GM12891 (cell line): ENCODE results near the gene POC5.

Experiments used
- PAX5 ChIP-seq: IDR thresholded peaks from 2 replicates; pipeline ENCODE4 v1.6.1; 2011; ENCODE audit warnings: low read length, moderate library complexity, mild to moderate bottlenecking; ENCODE audit not compliant: insufficient read depth, severe bottlenecking
- POLR2A ChIP-seq: IDR thresholded peaks from 2 replicates; pipeline ENCODE4 v1.6.1; 2011; ENCODE audit warnings: low read depth, low read length, control low read depth
- POLR2AphosphoS5 ChIP-seq: IDR thresholded peaks from 2 replicates; pipeline ENCODE4 v1.6.1; 2011; ENCODE audit warnings: low read depth, low read length, control low read depth
- POU2F2 ChIP-seq: IDR thresholded peaks from 2 replicates; pipeline ENCODE4 v1.6.1; 2011; ENCODE audit warnings: low read depth, mild to moderate bottlenecking, control low read depth, low read length, moderate library complexity
- TAF1 ChIP-seq: IDR thresholded peaks from 2 replicates; pipeline ENCODE4 v1.6.1; 2011; ENCODE audit warnings: low read depth, low read length, control low read depth

DNA sequence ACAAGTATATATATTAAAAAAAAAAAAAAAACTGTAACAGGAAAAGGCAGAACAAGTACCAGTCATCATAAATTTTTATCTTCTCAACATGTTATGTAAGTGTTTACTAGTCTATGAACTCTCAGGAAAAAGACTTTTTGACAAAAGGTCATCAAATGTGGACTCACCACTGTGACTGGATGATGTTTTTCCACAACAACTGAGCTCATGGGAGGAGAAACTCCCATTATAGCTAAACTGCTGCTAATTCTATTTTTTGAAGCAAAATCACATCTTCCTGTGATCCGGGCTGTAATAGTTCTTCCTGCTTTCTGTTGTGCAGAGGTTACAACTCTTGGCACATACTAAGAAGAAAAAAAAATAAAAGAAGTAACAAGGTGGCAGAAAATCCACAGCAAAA, 39.6 kb downstream of the POC5 start:
- TF ChIP-seq TAF1 (no peak), POLR2A (no peak), PAX5 (no peak), POLR2AphosphoS5 (no peak), POU2F2 (no peak)
